Lower leg skin (tissue), 4 donors: ENCODE results near the gene SMOC1. TPM values are rescaled to one million over a fixed set of nuclear protein-coding genes. Genes with fewer than 3 reads are reported as not detected.

Source experiments
- DNase-seq, 2 donors: peaks; one replicate each; pipeline ENCODE4 v3.0.0-alpha.2; 2019; ENCODE audit warnings: low spot score in 2 of 2
- H3K4me3 ChIP-seq: fragments of 200-600 bp; sonication (generic); 2 replicates; pipeline ENCODE4 v1.5.1; 2017; ENCODE audit warnings: mild to moderate bottlenecking, low read depth; ENCODE audit not compliant: poor library complexity, severe bottlenecking
- CTCF ChIP-seq, 3 donors: fragments of 450-650 bp; IDR thresholded peaks; one replicate each; pipeline ENCODE4 v1.5.1; 2016; ENCODE audit warnings: antibody characterized with exemption in 3 of 3, mild to moderate bottlenecking in 3 of 3, moderate library complexity in 2 of 3
- POLR2A ChIP-seq, 2 donors: fragments of 450-650 bp; IDR thresholded peaks; one replicate each; pipeline ENCODE4 v1.6.1; 2016 to 2017; ENCODE audit warnings: antibody characterized with exemption in 2 of 2, mild to moderate bottlenecking in 1 of 2, moderate library complexity in 1 of 2
- WGBS, 2 donors: methylation state at CpG; one replicate each; pipeline ENCODE4 v1.1.5; 2018; 5-methylcytosine and 5-hydroxymethylcytosine counted together
- intact Hi-C: fragments of 100-400 bp; cut with DNase I; formaldehyde crosslinking; loops from one replicate; pipeline ENCODE4 v1.15.0; 2023; ENCODE audit warnings: low total_unique reads
- total RNA-seq, 4 donors: library from RNA; depleted of rRNA; stranded (reverse); fragments of >200 nt; gene quantifications; one replicate each; pipeline ENCODE4 v1.1.0, GENCODE V29; 2016

The SMOC1 gene
- total RNA-seq, 4 donors from 2014 or later: 1.1 to 5.4 (median 1.9) TPM

- intact Hi-C loops: no loop called here
- TF ChIP-seq CTCF (IDR thresholded peaks at IDR 0.05) (no peak), POLR2A (IDR thresholded peaks at IDR 0.05) (no peak)
- 67 to 78% methylated on average over 9 of the region's 9 CpGs for WGBS, 2 donors
- no peak overlapping the region for H3K4me3 ChIP-seq
- no peak for DNase-seq
Measured at GRCh38 chr14:70032016-70032415, 152.8 kb downstream of the SMOC1 start.

- TF ChIP-seq CTCF (IDR thresholded peaks at IDR 0.05): no peak
- TF ChIP-seq POLR2A (IDR thresholded peaks at IDR 0.05): no peak
- DNase-seq: no peak
- H3K4me3 ChIP-seq: no peak overlapping the region
- WGBS, 2 donors: 28 to 39% methylated on average over 3 of the region's 3 CpGs
- intact Hi-C loops: no loop called here
Measured at GRCh38 chr14:70032447-70032846, 153.2 kb downstream of the SMOC1 start.

- intact Hi-C loops: no loop called here
- no peak for DNase-seq
- WGBS, 2 donors: 87 to 92% methylated on average over 8 of the region's 8 CpGs
- TF ChIP-seq CTCF (IDR thresholded peaks at IDR 0.05) (no peak), POLR2A (IDR thresholded peaks at IDR 0.05) (no peak)
- H3K4me3 ChIP-seq: no peak overlapping the region
Measured at GRCh38 chr14:70033116-70033515, 153.9 kb downstream of the SMOC1 start.

GRCh38 chr14:70033561-70033960 is 154.3 kb downstream of the SMOC1 start:
- 84 to 94% methylated on average over 2 of the region's 2 CpGs for WGBS, 2 donors
- no peak for DNase-seq
- intact Hi-C loops: no loop called here
- no peak overlapping the region for H3K4me3 ChIP-seq
- TF ChIP-seq CTCF (IDR thresholded peaks at IDR 0.05) (no peak), POLR2A (IDR thresholded peaks at IDR 0.05) (no peak)

GRCh38 chr14:70034257-70034656 is 155.0 kb downstream of the SMOC1 start:
- H3K4me3 ChIP-seq: no peak overlapping the region
- intact Hi-C loops: no loop called here
- no peak for TF ChIP-seq POLR2A (IDR thresholded peaks at IDR 0.05)
- TF ChIP-seq CTCF (IDR thresholded peaks at IDR 0.05): no peak
- 90 to 93% methylated on average over 3 of the region's 3 CpGs for WGBS, 2 donors
- DNase-seq: no peak

- intact Hi-C loops: no loop called here
Measured at GRCh38 chr14:70036665-70037064, 157.4 kb downstream of the SMOC1 start.

More at GRCh38 chr14:70036665-70037064, 157.4 kb downstream of the SMOC1 start:
- 42 to 80% methylated on average over 1 of the region's 1 CpG for WGBS, 2 donors
- no peak overlapping the region for H3K4me3 ChIP-seq
- DNase-seq: no peak
- TF ChIP-seq CTCF (IDR thresholded peaks at IDR 0.05) (no peak), POLR2A (IDR thresholded peaks at IDR 0.05) (no peak)
